Right forelimb (tissue), 1 donor: ENCODE measurements around the gene ZNF341.

ENCODE experiments used
- DNase-seq: peaks from one replicate; pipeline ENCODE4 v3.0.0-alpha.2; 2018

ZNF341 gene

GRCh38 chr20:33796907-33797544 is 65.2 kb downstream of the ZNF341 start:
- no peak for DNase-seq

GRCh38 chr20:33798444-33798843 is 66.6 kb downstream of the ZNF341 start:
- no peak for DNase-seq

GRCh38 chr20:33803921-33804337 is 72.1 kb downstream of the ZNF341 start:
- no peak for DNase-seq

GRCh38 chr20:33808388-33808787 is 76.6 kb downstream of the ZNF341 start:
- DNase-seq = no peak

GRCh38 chr20:33810259-33810658 is 78.5 kb downstream of the ZNF341 start:
- DNase-seq = no peak

- peak; percentile 100 for DNase-seq
These were observed 79.3 kb downstream of the ZNF341 start, which contains the start of gene CHMP4B for GRCh38 chr20:33810885-33811775. Gene CHMP4B, plus strand, starts transcription at chr20:33811348. Its CDS starts 121 bp downstream, at chr20:33811469.

GRCh38 chr20:33811776-33812151 is 80.0 kb downstream of the ZNF341 start:
- DNase-seq = peak; percentile 57

- no peak for DNase-seq
These were observed 80.5 kb downstream of the ZNF341 start for GRCh38 chr20:33812152-33812849.

GRCh38 chr20:33812908-33813462 is 81.2 kb downstream of the ZNF341 start:
- no peak for DNase-seq

GRCh38 chr20:33814238-33814712 is 82.5 kb downstream of the ZNF341 start:
- no peak for DNase-seq

- no peak for DNase-seq
These were observed 83.9 kb downstream of the ZNF341 start for GRCh38 chr20:33815671-33816070.

- no peak for DNase-seq
These were observed 84.4 kb downstream of the ZNF341 start for GRCh38 chr20:33816191-33816590.

GRCh38 chr20:33817411-33817810 is 85.6 kb downstream of the ZNF341 start:
- DNase-seq = no peak

GRCh38 chr20:33819456-33819855 is 87.7 kb downstream of the ZNF341 start:
- DNase-seq = no peak

- no peak for DNase-seq
These were observed 88.6 kb downstream of the ZNF341 start for GRCh38 chr20:33820362-33820761.

- DNase-seq = no peak
These were observed 89.6 kb downstream of the ZNF341 start for GRCh38 chr20:33821270-33821836.

GRCh38 chr20:33822423-33822822 is 90.6 kb downstream of the ZNF341 start:
- no peak for DNase-seq

- DNase-seq = no peak
These were observed 91.2 kb downstream of the ZNF341 start for GRCh38 chr20:33822991-33823390.

GRCh38 chr20:33824852-33825251 is 93.1 kb downstream of the ZNF341 start:
- DNase-seq = no peak

- DNase-seq = no peak
These were observed 93.8 kb downstream of the ZNF341 start for GRCh38 chr20:33825340-33826269.

- no peak for DNase-seq
These were observed 94.6 kb downstream of the ZNF341 start for GRCh38 chr20:33826270-33826897.
